Colonic mucosa (tissue), 4 donors: ENCODE results near the gene TBC1D20. TPM values are rescaled to one million over a fixed set of nuclear protein-coding genes. Genes with fewer than 3 reads are reported as not detected.
"Not testable (repeated sequence)": the region's sequence is repeated elsewhere in the genome, so short reads cannot be mapped to it uniquely, and the experiment has no call there.

Source experiments
- DNase-seq: peaks from one replicate; pipeline ENCODE4 v3.0.0-alpha.2; 2020
- H3K27ac ChIP-seq: fragments of 200-600 bp; one replicate; pipeline ENCODE4 v1.8.0; 2021
- H3K27me3 ChIP-seq: fragments of 200-600 bp; one replicate; pipeline ENCODE4 v1.8.0; 2021
- H3K36me3 ChIP-seq: fragments of 200-600 bp; one replicate; pipeline ENCODE4 v1.8.0; 2021
- H3K4me1 ChIP-seq: fragments of 200-600 bp; one replicate; pipeline ENCODE4 v1.8.0; 2021; ENCODE audit warnings: mild to moderate bottlenecking
- H3K4me3 ChIP-seq: fragments of 200-600 bp; one replicate; pipeline ENCODE4 v1.8.0; 2021
- H3K9ac ChIP-seq, 2 donors: one replicate each; pipeline ENCODE4 v1.7.0; 2013; ENCODE audit warnings: control low read depth in 2 of 2, low read depth in 2 of 2, low read length in 2 of 2
- H3K9me3 ChIP-seq: fragments of 200-600 bp; one replicate; pipeline ENCODE4 v1.8.0; 2021
- intact Hi-C: fragments of 100-400 bp; cut with DNase I; formaldehyde crosslinking; loops from one replicate; pipeline ENCODE4 v1.14.1; 2022
- total RNA-seq, 2 donors: library from RNA; stranded (reverse); fragmentation: NEBNext Ultra II Directional in 1 of 2; extraction: Animal tissue kit (Norgen Biotek cat#: 25700) in 1 of 2; gene quantifications; one replicate each; pipeline ENCODE4 v1.2.1, GENCODE V29; 2021
- TF ChIP-seq, protein P1 (sequence below): fragments of 200-600 bp; IDR thresholded peaks from one replicate; pipeline ENCODE4 v1.8.0; 2022; ENCODE audit warnings: antibody characterized with exemption, mild to moderate bottlenecking
- donor health status: healthy.
- donor health status: DM: no; HTN: no; CAD: no.
- donor health status: DM: no; HTN: no; CAD: no.

TBC1D20 gene
- total RNA-seq, 2 donors from 2014 or later = 25.4 to 31.9 TPM

DNA sequence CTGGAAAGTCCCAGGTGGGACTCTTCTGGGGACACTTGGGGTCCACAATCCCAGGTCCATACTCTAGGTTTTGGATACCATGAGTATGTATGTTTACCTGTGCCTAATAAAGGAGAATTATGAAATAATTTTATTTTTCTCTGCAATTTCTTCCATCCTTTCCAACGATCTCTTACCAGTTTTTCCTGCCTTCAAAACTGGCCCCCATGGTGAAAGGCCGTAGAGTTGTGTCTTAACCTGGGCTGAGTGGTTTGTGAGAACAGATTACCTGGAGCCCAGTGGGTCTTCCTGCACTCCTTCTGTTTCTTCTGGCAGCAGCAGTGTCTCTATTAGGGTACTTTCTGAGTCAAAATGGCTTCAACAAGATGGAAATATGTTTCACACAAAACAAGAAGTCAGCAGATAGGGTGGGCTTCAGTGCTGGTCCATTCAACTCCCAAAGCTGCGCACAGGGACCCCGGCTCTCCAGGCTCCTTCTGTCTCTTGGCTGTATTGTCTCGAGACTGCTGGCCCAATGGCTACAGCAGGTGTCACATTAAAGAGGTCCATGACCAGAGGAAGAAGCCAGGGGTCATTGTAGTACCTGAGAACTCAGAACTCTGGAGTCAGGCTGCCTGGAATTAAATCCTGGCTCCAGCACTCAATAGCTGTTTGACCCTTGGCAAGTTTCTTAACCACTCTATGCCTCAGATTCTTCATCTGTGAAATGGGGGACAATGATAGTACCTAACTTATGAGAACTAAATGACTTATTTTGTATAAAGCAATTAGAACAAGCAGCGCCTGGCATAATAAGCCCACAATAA, 64.7 kb downstream of the TBC1D20 start:
- H3K9ac ChIP-seq = no peak overlapping the region
- H3K27me3 ChIP-seq = no peaks in the 10 kb centered on the region
- DNase-seq = no peak
- H3K27ac ChIP-seq = no peak overlapping the region
- H3K4me3 ChIP-seq = no peak overlapping the region
- no peaks in the 10 kb centered on the region for H3K4me1 ChIP-seq
- TF ChIP-seq, protein P1, sequence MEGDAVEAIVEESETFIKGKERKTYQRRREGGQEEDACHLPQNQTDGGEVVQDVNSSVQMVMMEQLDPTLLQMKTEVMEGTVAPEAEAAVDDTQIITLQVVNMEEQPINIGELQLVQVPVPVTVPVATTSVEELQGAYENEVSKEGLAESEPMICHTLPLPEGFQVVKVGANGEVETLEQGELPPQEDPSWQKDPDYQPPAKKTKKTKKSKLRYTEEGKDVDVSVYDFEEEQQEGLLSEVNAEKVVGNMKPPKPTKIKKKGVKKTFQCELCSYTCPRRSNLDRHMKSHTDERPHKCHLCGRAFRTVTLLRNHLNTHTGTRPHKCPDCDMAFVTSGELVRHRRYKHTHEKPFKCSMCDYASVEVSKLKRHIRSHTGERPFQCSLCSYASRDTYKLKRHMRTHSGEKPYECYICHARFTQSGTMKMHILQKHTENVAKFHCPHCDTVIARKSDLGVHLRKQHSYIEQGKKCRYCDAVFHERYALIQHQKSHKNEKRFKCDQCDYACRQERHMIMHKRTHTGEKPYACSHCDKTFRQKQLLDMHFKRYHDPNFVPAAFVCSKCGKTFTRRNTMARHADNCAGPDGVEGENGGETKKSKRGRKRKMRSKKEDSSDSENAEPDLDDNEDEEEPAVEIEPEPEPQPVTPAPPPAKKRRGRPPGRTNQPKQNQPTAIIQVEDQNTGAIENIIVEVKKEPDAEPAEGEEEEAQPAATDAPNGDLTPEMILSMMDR = no peak
- H3K36me3 ChIP-seq = peaks cover 7% of the 10 kb centered on the region
- H3K9me3 ChIP-seq = no peaks in the 10 kb centered on the region
- intact Hi-C loops = no loop called here

DNA sequence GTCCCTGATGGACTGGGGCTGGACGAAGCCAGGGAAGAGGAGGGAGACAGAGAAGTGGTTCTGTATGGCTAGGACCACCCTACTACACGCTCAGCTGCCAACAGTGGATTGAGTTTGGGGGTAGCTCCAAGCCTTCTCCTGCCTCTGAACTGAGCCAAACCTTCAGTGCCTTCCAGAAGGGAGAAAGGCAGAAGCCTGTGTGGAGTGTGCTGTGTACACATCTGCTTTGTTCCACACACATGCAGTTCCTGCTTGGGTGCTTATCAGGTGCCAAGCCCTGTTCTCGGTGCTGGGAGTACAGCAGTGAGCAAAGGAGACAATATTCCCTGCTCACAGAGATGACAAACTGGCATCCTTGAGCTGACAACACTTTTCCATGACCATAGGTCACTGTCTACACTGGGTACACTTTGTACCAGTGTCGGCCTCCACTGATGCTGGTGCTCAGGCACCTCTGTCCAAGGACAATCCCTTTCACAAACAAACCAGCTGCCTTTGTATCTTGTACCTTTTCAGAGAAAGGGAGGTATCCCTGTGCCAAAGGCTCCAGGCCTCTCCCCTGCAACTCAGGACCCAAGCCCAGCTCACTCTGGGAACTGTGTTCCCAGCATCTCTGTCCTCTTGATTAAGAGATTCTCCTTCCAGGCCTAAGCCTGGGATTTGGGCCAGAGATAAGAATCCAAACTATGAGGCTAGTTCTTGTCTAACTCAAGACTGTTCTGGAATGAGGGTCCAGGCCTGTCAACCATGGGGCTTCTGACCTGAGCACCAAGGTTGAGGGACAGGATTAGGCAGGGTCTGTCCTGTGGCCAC, 65.5 kb downstream of the TBC1D20 start:
- TF ChIP-seq, protein P1 = no peak
- H3K9ac ChIP-seq = no peak overlapping the region
- H3K27ac ChIP-seq = no peak overlapping the region

DNA sequence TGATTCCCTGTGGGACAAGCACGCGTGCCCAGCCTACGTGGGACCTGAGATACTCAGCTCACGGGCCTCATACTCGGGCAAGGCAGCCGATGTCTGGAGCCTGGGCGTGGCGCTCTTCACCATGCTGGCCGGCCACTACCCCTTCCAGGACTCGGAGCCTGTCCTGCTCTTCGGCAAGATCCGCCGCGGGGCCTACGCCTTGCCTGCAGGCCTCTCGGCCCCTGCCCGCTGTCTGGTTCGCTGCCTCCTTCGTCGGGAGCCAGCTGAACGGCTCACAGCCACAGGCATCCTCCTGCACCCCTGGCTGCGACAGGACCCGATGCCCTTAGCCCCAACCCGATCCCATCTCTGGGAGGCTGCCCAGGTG, 66.1 kb downstream of the TBC1D20 start:
- intact Hi-C loops = no loop called here
- H3K27me3 ChIP-seq = no peaks in the 10 kb centered on the region
- H3K9ac ChIP-seq = no peak overlapping the region
- H3K9me3 ChIP-seq = no peaks in the 10 kb centered on the region
- DNase-seq = no peak
- H3K4me3 ChIP-seq = no peak overlapping the region
- H3K4me1 ChIP-seq = no peaks in the 10 kb centered on the region
- H3K36me3 ChIP-seq = peaks cover 11% of the 10 kb centered on the region
- no peak overlapping the region for H3K27ac ChIP-seq
- TF ChIP-seq, protein P1 = no peak

More for the DNA sequence above, 65.5 kb downstream of the TBC1D20 start:
- no peak overlapping the region for H3K4me3 ChIP-seq
- DNase-seq = no peak
- no peaks in the 10 kb centered on the region for H3K27me3 ChIP-seq
- H3K36me3 ChIP-seq = peaks cover 7% of the 10 kb centered on the region
- H3K9me3 ChIP-seq = no peaks in the 10 kb centered on the region
- H3K4me1 ChIP-seq = no peaks in the 10 kb centered on the region
- intact Hi-C loops = no loop called here

DNA sequence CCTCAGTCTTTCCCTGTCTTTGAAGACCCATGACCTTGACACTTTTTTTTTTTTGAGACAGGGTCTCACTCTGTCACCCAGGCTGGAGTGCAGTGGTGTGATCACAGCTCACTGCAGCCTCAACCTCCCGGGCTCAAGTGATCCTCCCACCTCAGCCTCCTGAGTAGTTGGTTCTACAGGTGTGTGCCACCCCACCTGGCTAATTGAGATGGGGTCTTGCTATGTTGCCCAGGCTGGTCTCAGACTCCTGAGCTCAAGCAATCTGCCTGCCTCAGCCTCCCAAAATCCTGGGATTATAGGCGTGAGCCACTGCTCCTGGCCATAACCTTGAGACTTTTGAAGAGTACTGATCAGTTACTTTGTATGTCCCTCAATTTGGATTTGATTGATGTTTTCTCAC, 69.0 kb downstream of the TBC1D20 start:
- H3K4me1 ChIP-seq, intact Hi-C loops, DNase-seq, H3K9me3 ChIP-seq, H3K4me3 ChIP-seq, H3K9ac ChIP-seq, H3K27ac ChIP-seq, H3K27me3 ChIP-seq: not testable (repeated sequence)
- peaks cover 18% of the 10 kb centered on the region for H3K36me3 ChIP-seq

DNA sequence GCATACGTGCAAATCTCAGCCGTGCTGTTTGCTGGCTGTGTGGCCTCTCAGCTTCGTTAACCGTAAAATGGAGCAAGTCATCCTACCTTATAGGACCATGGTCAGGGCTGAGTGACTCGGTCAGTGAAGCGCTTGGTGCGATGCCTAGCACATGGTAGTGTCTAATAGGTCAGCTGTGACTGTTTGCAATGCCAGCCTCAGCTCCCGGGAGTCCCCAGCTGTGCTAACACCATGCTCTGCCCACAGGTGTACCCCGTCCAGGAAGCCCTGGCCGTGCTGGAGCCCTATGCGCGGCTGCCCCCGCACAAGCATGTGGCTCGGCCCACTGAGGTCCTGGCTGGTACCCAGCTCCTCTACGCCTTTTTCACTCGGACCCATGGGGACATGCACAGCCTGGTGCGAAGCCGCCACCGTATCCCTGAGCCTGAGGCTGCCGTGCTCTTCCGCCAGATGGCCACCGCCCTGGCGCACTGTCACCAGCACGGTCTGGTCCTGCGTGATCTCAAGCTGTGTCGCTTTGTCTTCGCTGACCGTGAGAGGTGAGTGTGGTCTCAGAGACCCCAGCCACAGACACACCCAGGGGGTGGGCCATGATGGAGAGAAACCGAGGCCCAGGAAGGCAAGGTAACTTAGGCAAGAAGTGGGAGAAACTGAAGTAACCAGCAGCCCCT, 71.2 kb downstream of the TBC1D20 start:
- Histone ChIP-seq H3K4me3 (no peak overlapping the region), H3K27me3 (no peaks in the 10 kb centered on the region), H3K27ac (no peak overlapping the region), H3K9me3 (no peaks in the 10 kb centered on the region), H3K4me1 (no peaks in the 10 kb centered on the region), H3K36me3 (peaks cover 13% of the 10 kb centered on the region), H3K9ac (no peak overlapping the region)
- TF ChIP-seq, protein P1 = no peak
- no peak for DNase-seq
- intact Hi-C loops = no loop called here
